GM18861 (cell line): ENCODE results near the gene MBNL1.

Experiments
- ATAC-seq: cut with Tn5 transposase; IDR thresholded peaks from one replicate; pipeline ENCODE4 v1.9.1; 2021; ENCODE audit not compliant: unreplicated experiment

MBNL1 gene

GRCh38 chr3:152271501-152272236 is 2.9 kb downstream of the MBNL1 start:
- no peak for ATAC-seq

- no peak for ATAC-seq
Observed at GRCh38 chr3:152272771-152273242, 4.1 kb downstream of the MBNL1 start.

- ATAC-seq: no peak
Observed at GRCh38 chr3:152276681-152277080, 8.0 kb downstream of the MBNL1 start.

GRCh38 chr3:152277198-152277597 is 8.5 kb downstream of the MBNL1 start:
- no peak for ATAC-seq

GRCh38 chr3:152278756-152279427 is 10.2 kb downstream of the MBNL1 start:
- ATAC-seq: no peak

- no peak for ATAC-seq
Observed at GRCh38 chr3:152279479-152279878, 10.8 kb downstream of the MBNL1 start.

GRCh38 chr3:152280539-152280938 is 11.8 kb downstream of the MBNL1 start:
- no peak for ATAC-seq

- peak; percentile 66 for ATAC-seq
Observed at GRCh38 chr3:152281133-152281713, 12.5 kb downstream of the MBNL1 start.

- ATAC-seq: no peak
Observed at GRCh38 chr3:152282813-152283212, 14.1 kb downstream of the MBNL1 start.

GRCh38 chr3:152283492-152284381 is 15.0 kb downstream of the MBNL1 start:
- ATAC-seq: no peak

GRCh38 chr3:152284906-152285305 is 16.2 kb downstream of the MBNL1 start:
- ATAC-seq: no peak

- no peak for ATAC-seq
Observed at GRCh38 chr3:152285509-152285908, 16.8 kb downstream of the MBNL1 start.

- ATAC-seq: no peak
Observed at GRCh38 chr3:152287898-152288576, 19.3 kb downstream of the MBNL1 start.

GRCh38 chr3:152288681-152289080 is 20.0 kb downstream of the MBNL1 start:
- ATAC-seq: no peak

GRCh38 chr3:152289708-152290107 is 21.0 kb downstream of the MBNL1 start:
- no peak for ATAC-seq

- no peak for ATAC-seq
Observed at GRCh38 chr3:152290374-152290773, 21.6 kb downstream of the MBNL1 start.

GRCh38 chr3:152291238-152291637 is 22.5 kb downstream of the MBNL1 start:
- ATAC-seq: no peak

GRCh38 chr3:152291649-152292066 is 22.9 kb downstream of the MBNL1 start:
- ATAC-seq: no peak

- no peak for ATAC-seq
Observed at GRCh38 chr3:152292366-152292765, 23.6 kb downstream of the MBNL1 start.

- no peak for ATAC-seq
Observed at GRCh38 chr3:152293347-152294006, 24.7 kb downstream of the MBNL1 start.
